Measurements from ENCODE around the gene MLC1.

GRCh38 chr22:50011447-50012210 lies 73.6 kb downstream of the MLC1 start:
- TF ChIP-seq CTCF (IDR thresholded peaks at IDR 0.05) (no peak), EZH2 (IDR thresholded peaks at IDR 0.05) (no peak)

Data from neural progenitor cell (in vitro differentiated cells).